Daoy (cell line): ENCODE measurements around the gene PYGO2. TPM values are rescaled to one million over a fixed set of nuclear protein-coding genes. Genes with fewer than 3 reads are reported as not detected.
A peak's percentile ranks its signal among the peaks of the same experiment; 100 is the strongest.
"Not testable (repeated sequence)": the region's sequence is repeated elsewhere in the genome, so short reads cannot be mapped to it uniquely, and the experiment has no call there.

Source experiments
- DNase-seq: peaks from one replicate; pipeline ENCODE4 v3.0.0-alpha.2; 2015; ENCODE audit warnings: low read depth
- total RNA-seq: library from RNA; depleted of rRNA; stranded (reverse); fragments of >200 nt; shearing (Covaris generic); gene quantifications from 2 replicates; pipeline ENCODE4 v1.2.3, GENCODE V29; 2014

Gene PYGO2
- total RNA-seq, 1 experiment from 2014 or later: 24.3 TPM

GRCh38 chr1:154982341-154982740 is 20.8 kb upstream of the PYGO2 start:
- DNase-seq: no peak

DNA sequence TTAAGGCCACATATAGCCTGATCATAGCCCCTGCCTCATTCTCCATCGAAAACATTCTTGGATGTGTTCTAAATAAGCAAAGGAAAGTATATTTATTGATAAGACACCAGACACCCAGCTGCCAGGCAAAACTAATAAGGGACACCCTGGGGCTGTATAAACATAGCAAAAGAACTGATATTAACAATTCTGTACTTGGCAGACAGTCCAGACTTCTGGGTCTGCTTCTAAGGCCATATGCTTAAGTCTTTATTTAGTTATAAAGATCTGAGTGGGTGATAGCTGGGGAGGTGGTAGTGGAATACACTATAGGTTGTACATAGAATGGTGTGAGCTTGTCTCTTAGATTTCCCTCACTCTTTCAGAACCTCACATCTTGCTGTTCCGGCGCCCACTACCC is 16.8 kb upstream of the PYGO2 start:
- DNase-seq: no peak

DNA sequence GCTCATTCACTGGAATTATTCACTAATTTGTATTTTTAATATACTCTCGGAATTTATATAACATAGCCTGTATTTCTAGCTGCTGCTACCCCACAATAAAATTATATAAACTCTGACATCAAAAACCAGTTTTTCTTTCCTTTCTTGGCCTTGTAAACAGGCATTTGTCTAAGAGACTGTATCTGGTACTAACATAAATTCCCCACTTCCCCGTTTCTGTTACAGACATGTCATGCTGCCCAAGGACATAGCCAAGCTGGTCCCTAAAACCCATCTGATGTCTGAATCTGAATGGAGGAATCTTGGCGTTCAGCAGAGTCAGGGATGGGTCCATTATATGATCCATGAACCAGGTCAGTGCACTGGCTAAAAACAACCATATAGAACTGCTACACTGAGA is 16.2 kb upstream of the PYGO2 start:
- not testable (repeated sequence) for DNase-seq

DNA sequence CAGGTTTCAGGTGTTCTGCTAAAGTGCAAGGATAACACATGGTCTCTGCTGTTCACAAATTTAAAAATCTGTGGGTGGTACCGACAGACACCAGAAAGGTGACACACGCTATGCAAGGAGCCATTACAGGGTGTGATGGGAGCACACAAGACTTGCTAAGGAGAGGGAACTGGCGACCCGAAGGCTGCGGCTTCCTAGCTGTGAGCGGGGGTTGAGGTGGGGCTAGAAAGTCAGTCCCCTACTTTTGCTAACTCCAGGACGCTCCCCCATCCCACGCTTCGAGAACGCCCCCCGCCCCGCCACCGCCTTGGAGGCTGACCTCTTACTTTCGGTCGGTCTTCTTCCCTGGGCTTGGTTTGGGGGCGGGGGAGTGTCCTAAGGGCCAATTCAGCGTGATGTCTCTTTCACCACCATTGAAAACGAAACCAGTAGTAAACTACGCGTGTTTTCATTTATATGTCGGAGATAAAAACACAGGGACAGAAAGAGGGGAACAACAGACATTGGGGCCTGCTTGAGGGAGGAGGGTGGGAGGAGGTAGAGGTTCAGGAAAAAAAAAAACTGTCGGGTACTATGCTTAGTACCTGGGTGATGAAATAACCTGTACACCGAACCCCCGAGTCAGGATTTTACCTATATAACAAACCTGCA is 14.0 kb upstream of the PYGO2 start:
- DNase-seq: peak; percentile 63

DNA sequence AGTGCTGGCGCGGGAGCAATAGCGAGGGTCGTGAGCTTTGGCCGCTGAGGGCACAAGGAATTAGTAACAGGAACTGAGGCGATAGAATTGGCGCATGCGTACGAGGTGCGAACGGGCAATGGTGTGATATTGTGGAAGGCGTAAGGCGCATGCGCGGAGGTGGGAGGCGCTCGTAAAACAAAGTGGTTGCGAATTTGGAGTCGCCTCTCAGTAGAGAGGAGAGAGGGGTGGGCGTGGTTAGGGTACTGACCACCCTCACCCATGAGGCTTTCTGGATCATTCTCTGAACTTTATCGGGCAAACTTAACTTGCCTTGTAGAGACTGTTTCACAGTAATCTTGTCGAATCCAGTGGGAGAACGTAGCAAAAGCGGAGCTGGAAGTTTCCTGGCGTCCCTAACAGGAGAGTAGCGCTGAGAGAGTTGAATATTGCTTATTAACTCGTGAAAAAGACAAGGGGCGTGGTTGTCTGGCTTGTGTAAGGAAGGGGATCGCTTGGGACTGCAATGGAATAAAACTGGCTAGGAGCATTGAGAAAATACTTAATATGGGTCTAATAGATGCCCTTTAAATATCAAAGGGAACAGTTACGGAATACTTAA is 13.3 kb upstream of the PYGO2 start:
- DNase-seq: peak; percentile 98

DNA sequence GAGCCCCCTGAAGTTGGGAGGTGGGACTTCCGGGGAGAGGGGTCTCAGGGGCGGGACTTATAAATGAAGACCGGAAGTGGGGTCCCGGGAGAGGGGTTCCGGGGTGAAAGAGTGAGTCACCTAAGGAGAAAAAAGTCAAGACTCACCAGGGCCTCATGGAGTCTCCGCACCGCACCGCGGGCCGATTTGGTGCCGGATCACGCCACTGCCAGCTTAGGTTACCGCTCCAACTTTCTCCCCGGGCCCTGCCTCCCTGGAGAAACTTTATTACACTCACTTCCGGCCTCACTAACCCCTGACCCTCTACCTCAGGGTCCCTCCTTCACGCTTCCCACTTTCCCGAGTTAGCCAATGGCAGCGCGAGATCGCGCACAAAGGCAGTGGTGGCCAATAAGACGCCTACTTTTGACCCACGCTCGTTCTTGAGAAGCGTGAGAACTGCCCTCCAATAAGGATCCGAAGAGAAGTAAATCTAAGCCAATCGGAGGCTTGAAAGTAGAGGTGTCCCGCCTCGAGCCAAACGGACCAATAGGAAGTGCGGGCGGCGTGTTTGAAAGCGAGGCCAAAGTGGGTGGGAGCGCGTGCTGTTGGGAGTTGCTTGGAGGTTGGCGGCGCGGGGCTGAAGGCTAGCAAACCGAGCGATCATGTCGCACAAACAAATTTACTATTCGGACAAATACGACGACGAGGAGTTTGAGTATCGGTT is 12.7 kb upstream of the PYGO2 start, which contains the start of gene CKS1B:
CKS1B (plus strand) TSS at position 580 of the 706 bp plus-strand sequence; CDS start at position 645, 65 bp downstream.
- DNase-seq: peak; percentile 100

DNA sequence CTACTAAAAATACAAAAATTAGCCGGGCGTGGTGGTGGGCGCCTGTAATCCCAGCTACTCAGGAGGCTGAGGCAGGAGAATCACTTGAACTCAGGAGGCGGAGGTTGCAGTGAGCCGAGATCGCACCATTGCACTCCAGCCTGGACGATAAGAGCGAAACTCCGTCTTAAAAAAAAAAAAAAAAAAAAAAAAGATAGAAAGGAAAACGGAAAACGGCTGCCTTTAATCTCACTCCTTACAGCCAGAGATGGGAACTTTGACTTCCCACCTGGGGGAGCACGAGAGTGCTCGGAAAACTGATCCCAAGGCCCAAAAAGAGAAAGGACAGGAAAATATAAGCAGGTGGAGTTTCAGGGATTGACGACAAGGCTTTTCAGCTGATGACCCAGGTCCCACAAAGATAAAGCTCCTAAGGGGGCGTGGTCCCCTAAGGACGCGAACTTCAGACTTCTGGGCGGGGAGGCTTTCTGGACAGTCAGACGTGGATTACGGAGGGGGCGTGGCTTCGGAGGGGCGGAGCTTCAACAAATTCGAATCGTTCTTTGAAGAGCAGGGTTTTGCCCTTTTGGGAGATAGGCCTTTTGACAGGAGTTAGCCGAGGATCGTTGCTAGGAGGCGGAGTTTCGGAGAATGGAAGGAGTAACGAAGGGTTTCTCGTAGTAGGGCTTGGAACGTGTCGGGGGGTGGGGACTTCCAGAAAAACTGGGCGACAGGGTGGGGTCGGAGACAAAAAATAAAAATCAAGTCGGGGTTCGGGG is 11.9 kb upstream of the PYGO2 start:
- DNase-seq: peak; percentile 99

- DNase-seq: peak; percentile 99
Observed at GRCh38 chr1:154972517-154973343, 11.1 kb upstream of the PYGO2 start.

DNA sequence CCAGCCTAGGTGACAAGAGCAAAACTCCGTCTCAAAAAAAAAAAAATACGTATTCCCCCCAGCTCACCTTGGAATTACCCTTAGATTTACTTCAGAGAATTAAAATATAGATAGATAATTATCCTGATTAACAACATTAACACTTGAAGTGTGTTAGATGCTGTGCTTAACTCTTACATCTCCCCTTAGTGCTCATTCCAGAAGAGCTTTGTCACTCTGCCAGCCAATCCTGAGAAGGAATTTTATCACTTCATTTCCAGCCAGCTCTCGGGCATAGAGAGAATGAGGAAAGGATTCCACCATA is 10.6 kb upstream of the PYGO2 start:
- DNase-seq: no peak

DNA sequence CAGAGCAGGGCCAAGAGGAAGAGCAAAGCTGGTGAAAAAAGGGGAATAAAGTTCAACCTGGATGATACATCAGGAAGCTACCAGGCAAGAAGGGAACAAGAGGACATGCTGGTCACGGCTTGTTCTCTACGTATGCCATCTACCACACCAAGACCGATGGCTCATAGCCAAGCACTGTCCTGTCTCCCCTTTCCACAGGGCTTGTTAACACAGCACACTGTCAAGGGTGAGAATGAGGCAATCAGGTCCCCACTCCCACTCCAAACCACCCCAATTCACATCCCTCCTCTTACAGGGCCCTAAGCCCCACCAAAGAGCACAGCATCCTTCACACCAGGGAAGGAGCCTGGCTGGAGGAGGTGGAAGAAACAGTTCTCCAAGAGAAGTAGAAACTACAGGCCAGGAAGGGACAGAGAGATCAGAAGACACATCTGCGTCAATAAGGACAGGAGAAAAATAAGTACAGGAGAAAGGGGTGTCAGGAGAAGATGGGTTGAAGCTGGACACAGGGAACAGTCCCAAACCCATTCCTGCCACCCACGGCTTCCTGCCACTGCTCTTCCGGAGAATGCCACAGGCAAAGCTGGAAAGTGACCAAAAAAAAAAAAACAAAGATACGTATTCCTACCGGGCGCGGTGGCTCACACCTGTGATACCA is 9.9 kb upstream of the PYGO2 start:
- DNase-seq: peak; percentile 54

DNA sequence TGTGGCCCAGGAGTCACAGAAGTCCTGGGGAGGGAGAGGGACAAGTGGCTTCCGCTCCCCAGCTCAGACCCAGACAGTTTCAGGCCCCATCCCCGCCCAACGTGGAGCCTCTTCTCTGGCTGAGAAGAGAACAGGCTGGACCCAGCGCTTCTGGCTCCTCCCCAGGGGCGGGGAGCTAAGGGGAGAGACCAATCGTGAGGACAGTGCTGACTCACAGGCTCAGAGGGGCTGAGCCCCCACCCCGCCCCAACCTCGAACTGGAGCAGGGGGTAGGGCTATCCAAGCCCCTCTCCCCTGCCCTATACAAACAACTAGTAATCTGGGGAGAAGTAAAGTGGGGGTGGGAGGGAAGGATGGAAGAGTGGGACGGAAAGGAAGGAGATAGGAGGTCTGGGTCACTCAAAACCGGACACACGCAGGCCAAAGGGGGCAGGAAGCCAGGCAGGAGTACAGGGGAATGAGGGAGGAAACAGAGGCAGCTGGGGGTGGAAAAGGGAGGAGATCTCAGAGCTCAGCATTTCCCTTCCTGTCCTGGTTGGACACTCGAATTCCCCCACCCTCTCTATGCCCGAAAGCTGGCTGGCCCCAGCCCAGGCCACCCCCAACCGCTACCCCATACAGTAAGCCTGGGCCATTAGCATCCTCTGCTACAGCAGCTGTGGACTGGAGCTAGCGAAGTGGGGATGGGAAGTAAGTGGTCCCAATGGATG is 9.2 kb upstream of the PYGO2 start, which contains the start of gene SHC1:
SHC1 (minus strand) TSS at position 117 of the 710 bp plus-strand sequence. CDS start 221 bp downstream, outside the sequence.
- DNase-seq: peak; percentile 98

GRCh38 chr1:154969860-154970452 is 8.4 kb upstream of the PYGO2 start:
- no peak for DNase-seq

DNA sequence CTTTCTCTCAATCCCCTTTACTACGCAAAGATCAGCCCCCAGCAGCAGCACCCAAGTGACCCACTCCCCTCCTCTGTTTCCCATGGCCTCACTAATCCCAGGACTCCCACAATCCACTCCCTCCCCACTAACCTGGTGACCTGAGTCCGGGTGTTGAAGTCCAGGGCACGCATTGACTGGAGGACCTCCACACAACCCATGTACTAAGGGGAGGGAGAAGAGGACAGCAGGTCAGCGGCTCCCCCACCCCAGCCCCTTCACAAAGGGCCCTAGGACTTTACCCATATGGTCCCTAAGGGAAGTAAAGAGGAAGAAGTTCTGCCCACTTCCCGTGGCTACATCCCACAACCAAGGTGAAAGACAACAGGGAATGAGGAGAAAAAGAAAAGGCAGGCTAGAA is 7.7 kb upstream of the PYGO2 start:
- DNase-seq: no peak

- no peak for DNase-seq
Observed at GRCh38 chr1:154968731-154969130, 7.1 kb upstream of the PYGO2 start.

GRCh38 chr1:154967331-154967950 is 5.9 kb upstream of the PYGO2 start:
- DNase-seq: no peak

DNA sequence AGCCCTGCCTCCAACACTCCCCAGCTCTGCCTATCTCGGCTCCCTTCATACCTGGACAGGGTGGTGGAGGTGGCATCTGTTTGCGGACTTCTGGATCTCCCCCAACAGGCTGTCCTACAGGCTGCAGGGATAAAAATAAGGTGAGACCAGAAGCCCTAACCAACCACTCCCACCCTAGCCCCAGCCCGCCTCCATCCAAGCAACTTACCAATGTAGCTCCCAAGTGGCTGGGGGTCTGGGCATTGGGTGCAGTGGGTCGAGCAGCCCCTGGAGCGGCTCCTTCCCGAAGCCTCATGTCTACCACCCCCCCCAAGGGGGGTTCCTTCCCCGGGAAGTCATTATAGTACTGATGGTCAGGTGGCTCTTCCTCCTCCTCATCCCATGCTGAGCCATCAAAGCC is 4.5 kb upstream of the PYGO2 start:
- no peak for DNase-seq

- no peak for DNase-seq
Observed at GRCh38 chr1:154964359-154964758, 2.8 kb upstream of the PYGO2 start.

DNA sequence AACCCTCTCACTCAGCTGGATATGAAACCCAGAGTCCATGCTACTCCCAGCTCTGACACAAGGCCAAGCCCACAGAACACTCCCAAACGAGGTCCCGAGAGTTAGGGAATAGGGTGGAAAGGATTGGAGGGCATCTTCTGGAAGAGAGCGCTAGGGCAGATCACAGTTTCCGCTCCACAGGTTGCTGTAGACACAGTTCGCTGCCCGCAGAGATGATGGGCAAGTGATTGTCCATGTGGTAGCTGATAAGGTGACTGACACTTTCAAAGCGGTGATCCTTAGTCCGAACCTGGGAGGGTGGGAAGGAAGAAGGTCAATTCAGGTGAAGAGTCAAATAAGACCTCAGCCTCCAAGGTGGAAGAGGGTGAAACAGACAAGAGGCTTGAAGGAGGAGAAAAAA is 2.1 kb upstream of the PYGO2 start:
- no peak for DNase-seq

- no peak for DNase-seq
Observed at GRCh38 chr1:154962795-154963330, 1.3 kb upstream of the PYGO2 start.
